Fibroblast of lung (primary cell): Measurements from ENCODE around the gene ATP11A.

ENCODE experiments used
- CTCF ChIP-seq, 2 donors: IDR thresholded peaks in 1 of 2; conservative IDR thresholded peaks in 1 of 2; 1 replicate in 1 of 2; 2 replicates in 1 of 2; pipeline ENCODE4 v1.5.1; 2011 to 2012; ENCODE audit warnings: low read length in 2 of 2, control low read depth in 1 of 2, inconsistent platforms in 1 of 2, low read depth in 1 of 2, mild to moderate bottlenecking in 1 of 2
- EZH2 ChIP-seq: IDR thresholded peaks from 2 replicates; pipeline ENCODE4 v1.5.1; 2012; ENCODE audit warnings: low read length, control low read depth, mild to moderate bottlenecking; ENCODE audit errors: missing control alignments

- no peak for TF ChIP-seq CTCF (conservative IDR thresholded peaks at IDR 0.05 in 1 of 2, IDR thresholded peaks at IDR 0.05 in 1 of 2; ENCODE audit: low read depth in 1 of 2, low read length in 2 of 2)
- no peak for TF ChIP-seq EZH2
These were observed 170.0 kb downstream of the ATP11A start for GRCh38 chr13:112859817-112860190.
